ENCODE results near the gene CHIT1.

DNA sequence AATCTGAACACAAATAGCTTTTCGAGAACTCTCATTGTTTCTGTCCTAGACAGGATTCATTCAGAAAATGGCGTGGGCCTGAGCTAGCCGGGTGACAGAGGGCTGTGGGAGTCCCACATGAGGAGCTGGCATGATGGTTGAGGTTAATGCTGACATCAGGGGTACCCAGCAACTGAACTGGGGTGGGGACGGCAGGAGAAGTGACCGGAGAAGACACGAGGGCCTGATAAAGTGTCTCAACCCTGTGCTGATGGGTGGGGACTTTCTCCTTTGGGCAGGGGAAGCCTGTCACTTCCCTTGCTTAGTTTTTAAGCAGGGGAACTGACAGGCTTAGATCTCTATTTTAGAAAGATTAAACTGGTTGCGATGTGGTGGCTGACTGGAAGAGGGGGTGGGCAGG is 14.6 kb downstream of the CHIT1 start:
- TF ChIP-seq POLR2A (IDR thresholded peaks at IDR 0.05): no peak
- no peak for TF ChIP-seq CTCF (IDR thresholded peaks at IDR 0.05)
